Glomerular endothelial cell (primary cell): ENCODE measurements around the gene CORO1C. TPM values are rescaled to one million over a fixed set of nuclear protein-coding genes. Genes with fewer than 3 reads are reported as not detected.
"Not testable (repeated sequence)": the region's sequence is repeated elsewhere in the genome, so short reads cannot be mapped to it uniquely, and the experiment has no call there.

Experiments used
- DNase-seq: peaks from one replicate; pipeline ENCODE4 v3.0.0-alpha.2; 2011; ENCODE audit warnings: low read depth, low spot score; ENCODE audit errors: extremely low read depth
- total RNA-seq: library from RNA; depleted of rRNA; stranded (reverse); fragments of >200 nt; gene quantifications from 2 replicates; pipeline ENCODE4 v1.2.3, GENCODE V29; 2015

The CORO1C gene
- total RNA-seq, result 167 and 291 TPM in 2 replicates

GRCh38 chr12:108731105-108731865 is at the start of gene CORO1C:
Gene CORO1C, minus strand, starts transcription at chr12:108731518. Its CDS starts 30,200 bp downstream, at chr12:108701318.
- no peak for DNase-seq

- no peak for DNase-seq
Measured at GRCh38 chr12:108779998-108780688, 48.8 kb upstream of the CORO1C start.

- DNase-seq, result no peak
Measured at GRCh38 chr12:108778053-108778452, 46.7 kb upstream of the CORO1C start.

- DNase-seq, result no peak
Measured at GRCh38 chr12:108777156-108777555, 45.8 kb upstream of the CORO1C start.

- DNase-seq, result peak; percentile 9
Measured at GRCh38 chr12:108773798-108774788, 42.8 kb upstream of the CORO1C start.

GRCh38 chr12:108772891-108773797 is 41.8 kb upstream of the CORO1C start:
- DNase-seq, result no peak

GRCh38 chr12:108772247-108772646 is 40.9 kb upstream of the CORO1C start:
- DNase-seq, result no peak

GRCh38 chr12:108771835-108772234 is 40.5 kb upstream of the CORO1C start:
- DNase-seq, result not testable (repeated sequence)

GRCh38 chr12:108770963-108771362 is 39.6 kb upstream of the CORO1C start:
- no peak for DNase-seq

GRCh38 chr12:108770269-108770829 is 39.0 kb upstream of the CORO1C start:
- no peak for DNase-seq

GRCh38 chr12:108768591-108769500 is 37.5 kb upstream of the CORO1C start:
- DNase-seq, result no peak

GRCh38 chr12:108766294-108766693 is 35.0 kb upstream of the CORO1C start:
- no peak for DNase-seq

GRCh38 chr12:108765289-108765764 is 34.0 kb upstream of the CORO1C start:
- DNase-seq, result no peak

GRCh38 chr12:108764540-108765288 is 33.4 kb upstream of the CORO1C start:
- no peak for DNase-seq

- no peak for DNase-seq
Measured at GRCh38 chr12:108761226-108761625, 29.9 kb upstream of the CORO1C start.

GRCh38 chr12:108759924-108760323 is 28.6 kb upstream of the CORO1C start:
- no peak for DNase-seq

GRCh38 chr12:108757856-108758255 is 26.5 kb upstream of the CORO1C start:
- no peak for DNase-seq

GRCh38 chr12:108756421-108756820 is 25.1 kb upstream of the CORO1C start:
- no peak for DNase-seq
